Parathyroid adenoma (tissue), 2 donors: Measurements from ENCODE around the gene ECHDC1.

Experiments used
- H2AFZ ChIP-seq: fragments of 300-600 bp; sonication (generic); one replicate; pipeline ENCODE4 v1.7.0; 2017; ENCODE audit warnings: antibody characterized with exemption, mild to moderate bottlenecking
- H3K27ac ChIP-seq: fragments of 300-600 bp; sonication (generic); one replicate; pipeline ENCODE4 v1.7.0; 2017
- H3K27me3 ChIP-seq: fragments of 300-600 bp; sonication (generic); one replicate; pipeline ENCODE4 v1.7.0; 2017; ENCODE audit warnings: low read length; ENCODE audit not compliant: control insufficient read depth, insufficient read depth
- H3K36me3 ChIP-seq: fragments of 300-600 bp; sonication (generic); one replicate; pipeline ENCODE4 v1.7.0; 2017; ENCODE audit warnings: low read length; ENCODE audit not compliant: control insufficient read depth, insufficient read depth
- H3K4me1 ChIP-seq: fragments of 300-600 bp; sonication (generic); one replicate; pipeline ENCODE4 v1.7.0; 2017; ENCODE audit warnings: control low read depth
- H3K4me2 ChIP-seq: fragments of 300-600 bp; sonication (generic); one replicate; pipeline ENCODE4 v1.7.0; 2017; ENCODE audit warnings: low read length
- H3K4me3 ChIP-seq: fragments of 300-600 bp; sonication (generic); one replicate; pipeline ENCODE4 v1.7.0; 2017; ENCODE audit warnings: low read depth, low read length
- H3K79me2 ChIP-seq: fragments of 300-600 bp; sonication (generic); one replicate; pipeline ENCODE4 v1.7.0; 2017; ENCODE audit warnings: control low read depth
- H3K9ac ChIP-seq: fragments of 300-600 bp; sonication (generic); one replicate; pipeline ENCODE4 v1.7.0; 2017; ENCODE audit warnings: mild to moderate bottlenecking
- H3K9me3 ChIP-seq: fragments of 300-600 bp; sonication (generic); one replicate; pipeline ENCODE4 v1.7.0; 2017; ENCODE audit warnings: low read length; ENCODE audit not compliant: control insufficient read depth
- TF ChIP-seq, protein P1 (sequence below): fragments of 300-600 bp; sonication (generic); IDR thresholded peaks from one replicate; pipeline ENCODE4 v1.7.0; 2017; ENCODE audit warnings: antibody characterized with exemption, mild to moderate bottlenecking
- donor health status: primary hyperparathyroidism.

ECHDC1 gene

GRCh38 chr6:127297502-127298070, 45.8 kb downstream of the ECHDC1 start:
- Histone ChIP-seq H3K4me1 (peaks cover 2% of the 10 kb centered on the region), H2AFZ (no peak overlapping the region), H3K4me2 (no peak overlapping the region), H3K27ac (no peak overlapping the region), H3K4me3 (no peak overlapping the region), H3K9me3 (no peaks in the 10 kb centered on the region), H3K79me2 (no peaks in the 10 kb centered on the region), H3K36me3 (no peaks in the 10 kb centered on the region), H3K27me3 (no peaks in the 10 kb centered on the region), H3K9ac (no peak overlapping the region)
- TF ChIP-seq, protein P1, sequence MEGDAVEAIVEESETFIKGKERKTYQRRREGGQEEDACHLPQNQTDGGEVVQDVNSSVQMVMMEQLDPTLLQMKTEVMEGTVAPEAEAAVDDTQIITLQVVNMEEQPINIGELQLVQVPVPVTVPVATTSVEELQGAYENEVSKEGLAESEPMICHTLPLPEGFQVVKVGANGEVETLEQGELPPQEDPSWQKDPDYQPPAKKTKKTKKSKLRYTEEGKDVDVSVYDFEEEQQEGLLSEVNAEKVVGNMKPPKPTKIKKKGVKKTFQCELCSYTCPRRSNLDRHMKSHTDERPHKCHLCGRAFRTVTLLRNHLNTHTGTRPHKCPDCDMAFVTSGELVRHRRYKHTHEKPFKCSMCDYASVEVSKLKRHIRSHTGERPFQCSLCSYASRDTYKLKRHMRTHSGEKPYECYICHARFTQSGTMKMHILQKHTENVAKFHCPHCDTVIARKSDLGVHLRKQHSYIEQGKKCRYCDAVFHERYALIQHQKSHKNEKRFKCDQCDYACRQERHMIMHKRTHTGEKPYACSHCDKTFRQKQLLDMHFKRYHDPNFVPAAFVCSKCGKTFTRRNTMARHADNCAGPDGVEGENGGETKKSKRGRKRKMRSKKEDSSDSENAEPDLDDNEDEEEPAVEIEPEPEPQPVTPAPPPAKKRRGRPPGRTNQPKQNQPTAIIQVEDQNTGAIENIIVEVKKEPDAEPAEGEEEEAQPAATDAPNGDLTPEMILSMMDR = no peak

DNA sequence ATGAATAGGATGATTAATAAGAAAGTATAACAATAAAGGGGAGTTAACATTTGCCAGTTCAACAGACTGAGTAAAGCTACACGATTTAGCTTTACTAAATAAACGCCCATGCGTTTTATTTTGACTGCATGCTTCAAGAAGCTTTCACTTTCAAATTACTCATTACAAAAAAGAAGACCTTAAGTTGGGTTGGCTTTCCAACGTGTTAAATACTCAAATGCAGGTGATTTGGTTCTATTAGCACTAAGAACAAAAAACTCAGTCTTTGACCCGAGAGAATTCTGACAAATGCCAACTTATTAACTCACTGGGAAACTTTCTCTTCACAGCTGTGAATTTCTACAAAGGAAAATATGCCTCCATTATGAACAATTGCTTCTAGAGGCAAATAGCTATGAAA, 51.9 kb downstream of the ECHDC1 start:
- no peak overlapping the region for H3K4me3 ChIP-seq
- no peak overlapping the region for H3K4me2 ChIP-seq
- H3K36me3 ChIP-seq = no peaks in the 10 kb centered on the region
- peaks cover 3% of the 10 kb centered on the region for H3K79me2 ChIP-seq
- H3K9me3 ChIP-seq = no peaks in the 10 kb centered on the region
- TF ChIP-seq, protein P1 = no peak
- no peak overlapping the region for H2AFZ ChIP-seq
- H3K4me1 ChIP-seq = peaks cover 6% of the 10 kb centered on the region
- no peak overlapping the region for H3K9ac ChIP-seq
- no peaks in the 10 kb centered on the region for H3K27me3 ChIP-seq
- H3K27ac ChIP-seq = no peak overlapping the region

- Histone ChIP-seq H3K9ac (no peak overlapping the region), H3K9me3 (no peaks in the 10 kb centered on the region), H3K4me3 (no peak overlapping the region), H3K27ac (no peak overlapping the region), H3K36me3 (no peaks in the 10 kb centered on the region), H3K27me3 (no peaks in the 10 kb centered on the region), H3K4me1 (peaks cover 6% of the 10 kb centered on the region), H2AFZ (no peak overlapping the region), H3K79me2 (peaks cover 4% of the 10 kb centered on the region), H3K4me2 (no peak overlapping the region)
- TF ChIP-seq, protein P1 = no peak
Measured at GRCh38 chr6:127290391-127291265, 52.8 kb downstream of the ECHDC1 start.

DNA sequence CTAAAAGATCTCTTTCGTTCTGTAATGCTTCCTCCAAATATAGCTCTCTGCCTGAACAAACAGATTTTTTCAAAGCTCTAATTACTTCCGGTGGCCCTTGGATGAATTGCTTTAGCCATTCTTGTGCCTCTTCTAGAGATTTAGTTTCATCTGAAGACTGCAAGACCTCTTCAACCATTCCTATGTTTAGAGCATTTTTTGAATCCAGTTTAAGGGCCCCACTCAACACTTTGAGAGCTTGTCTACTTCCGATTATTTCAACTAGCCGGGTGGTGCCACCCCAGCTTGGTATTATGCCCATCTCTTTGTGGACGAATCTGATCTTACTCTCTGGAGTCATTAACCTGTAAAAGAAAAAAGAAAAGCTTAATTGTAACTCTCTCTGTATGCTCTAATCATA, 53.5 kb downstream of the ECHDC1 start:
- H3K9ac ChIP-seq = no peak overlapping the region
- no peak overlapping the region for H2AFZ ChIP-seq
- H3K36me3 ChIP-seq = no peaks in the 10 kb centered on the region
- H3K27me3 ChIP-seq = no peaks in the 10 kb centered on the region
- H3K4me3 ChIP-seq = no peak overlapping the region
- no peaks in the 10 kb centered on the region for H3K9me3 ChIP-seq
- peaks cover 6% of the 10 kb centered on the region for H3K4me1 ChIP-seq
- H3K79me2 ChIP-seq = peaks cover 6% of the 10 kb centered on the region
- TF ChIP-seq, protein P1 = no peak
- H3K27ac ChIP-seq = no peak overlapping the region
- peak overlapping the region; percentile 9 for H3K4me2 ChIP-seq
